Transverse colon (tissue), 4 donors: ENCODE data around the gene OR2F2.

Experiments
- CTCF ChIP-seq, 5 experiments: fragments of 200-600 bp in 3 of 5; fragments of 450-650 bp in 2 of 5; sonication (generic) in 3 of 5; IDR thresholded peaks; 1 replicate in 2 of 5; 2 replicates in 3 of 5; pipeline ENCODE4 v1.5.1; 2016 to 2017; ENCODE audit warnings: antibody characterized with exemption in 5 of 5, inconsistent platforms in 3 of 5, mild to moderate bottlenecking in 2 of 5, moderate library complexity in 1 of 5
- EP300 ChIP-seq: sonication (generic); formaldehyde crosslinking; IDR thresholded peaks from one replicate; pipeline ENCODE4 v1.6.1; 2017; ENCODE audit warnings: antibody characterized with exemption, low read depth
- POLR2A ChIP-seq: fragments of 450-650 bp; IDR thresholded peaks from one replicate; pipeline ENCODE4 v1.6.1; 2016; ENCODE audit warnings: antibody characterized with exemption, mild to moderate bottlenecking, moderate library complexity
- POLR2AphosphoS5 ChIP-seq, 3 donors: sonication (generic); formaldehyde crosslinking; IDR thresholded peaks; one replicate each; pipeline ENCODE4 v1.6.1; 2016; ENCODE audit warnings: antibody characterized with exemption in 3 of 3

- TF ChIP-seq CTCF (IDR thresholded peaks at IDR 0.05) (no peak), POLR2AphosphoS5 (IDR thresholded peaks at IDR 0.05) (no peak), POLR2A (no peak), EP300 (no peak)
Observed at GRCh38 chr7:143914938-143915652, 19.9 kb upstream of the OR2F2 start.
